D721Med (cell line): Measurements from ENCODE around the gene SLC44A5.

ENCODE experiments used
- DNase-seq: peaks from one replicate; pipeline ENCODE4 v3.0.0; 2011; ENCODE audit warnings: low spot score; ENCODE audit not compliant: insufficient read length
- FAIRE-seq: peaks from 2 replicates; lab custom pipeline; 2011; peaks lifted over from hg19 to GRCh38; lab: Jason Lieb, UNC
- CTCF ChIP-seq: IDR thresholded peaks from 2 replicates; pipeline ENCODE4 v1.5.1; 2012; ENCODE audit warnings: mild to moderate bottlenecking, control low read depth; ENCODE audit not compliant: insufficient read depth; ENCODE audit errors: missing control alignments

Gene SLC44A5

GRCh38 chr1:75220072-75220471 lies 390.8 kb downstream of the SLC44A5 start:
- no peak for TF ChIP-seq CTCF
- no peak for DNase-seq
- FAIRE-seq: no peak

GRCh38 chr1:75214017-75214416 lies 396.9 kb downstream of the SLC44A5 start:
- peak; percentile 3 for TF ChIP-seq CTCF
- FAIRE-seq (no peak), DNase-seq (no peak)

- no peak for DNase-seq
- no peak for TF ChIP-seq CTCF
- FAIRE-seq: no peak
Observed at GRCh38 chr1:75211648-75212047, 399.3 kb downstream of the SLC44A5 start.

GRCh38 chr1:75208862-75209261 lies 402.1 kb downstream of the SLC44A5 start:
- no peak for TF ChIP-seq CTCF
- no peak for DNase-seq
- FAIRE-seq: peak; percentile 38

- peak; percentile 16 for DNase-seq
- FAIRE-seq: peak; percentile 98
Observed at GRCh38 chr1:75203415-75204277, 407.3 kb downstream of the SLC44A5 start.

GRCh38 chr1:75202751-75203150 lies 408.2 kb downstream of the SLC44A5 start:
- DNase-seq: no peak

More at GRCh38 chr1:75203415-75204277, 407.3 kb downstream of the SLC44A5 start:
- peak; percentile 80 for TF ChIP-seq CTCF

More at GRCh38 chr1:75202751-75203150, 408.2 kb downstream of the SLC44A5 start:
- peak; percentile 38 for FAIRE-seq
- no peak for TF ChIP-seq CTCF
